Breast epithelium (tissue), 4 donors: Measurements from ENCODE around the gene SHMT1. TPM values are rescaled to one million over a fixed set of nuclear protein-coding genes. Genes with fewer than 3 reads are reported as not detected.

ENCODE experiments used
- DNase-seq, 2 donors: peaks; one replicate each; pipeline ENCODE4 v3.0.0-alpha.2; 2019; ENCODE audit warnings: low spot score in 2 of 2
- H3K27ac ChIP-seq, 2 donors: fragments of 200-600 bp; sonication (generic) in 1 of 2; one replicate each; pipeline ENCODE4 v1.5.1; 2016 to 2019; ENCODE audit warnings: mild to moderate bottlenecking in 1 of 2
- H3K27me3 ChIP-seq, 2 donors: fragments of 200-600 bp; sonication (generic) in 1 of 2; one replicate each; pipeline versions ENCODE4 v1.5.1 to v1.6.0; 2017 to 2019; ENCODE audit warnings: control low read depth in 1 of 2, mild to moderate bottlenecking in 1 of 2
- H3K36me3 ChIP-seq: fragments of 200-600 bp; one replicate; pipeline ENCODE4 v1.5.1; 2019
- H3K4me1 ChIP-seq, 2 donors: fragments of 200-600 bp; sonication (generic); one replicate each; pipeline ENCODE4 v1.5.1; 2016 to 2019; ENCODE audit warnings: control low read depth in 1 of 2
- H3K4me3 ChIP-seq, 3 donors: fragments of 200-600 bp; sonication (generic); 1 replicate in 2 of 3; 2 replicates in 1 of 3; pipeline ENCODE4 v1.5.1; 2016 to 2019; ENCODE audit warnings: mild to moderate bottlenecking in 3 of 3, moderate library complexity in 2 of 3
- H3K9me3 ChIP-seq, 2 donors: fragments of 200-600 bp; sonication (generic) in 1 of 2; one replicate each; pipeline ENCODE4 v1.5.1; 2016 to 2019; ENCODE audit warnings: control low read depth in 1 of 2
- POLR2A ChIP-seq: fragments of 450-650 bp; IDR thresholded peaks from one replicate; pipeline ENCODE4 v1.6.1; 2016; ENCODE audit warnings: antibody characterized with exemption, mild to moderate bottlenecking, moderate library complexity
- POLR2AphosphoS5 ChIP-seq, 3 donors: sonication (generic); formaldehyde crosslinking; IDR thresholded peaks; one replicate each; pipeline ENCODE4 v1.6.1; 2017; ENCODE audit warnings: antibody characterized with exemption in 3 of 3
- intact Hi-C: fragments of 100-400 bp; cut with DNase I; formaldehyde crosslinking; loops from one replicate; pipeline ENCODE4 v1.15.1; 2023; ENCODE audit warnings: low total_unique reads
- total RNA-seq, 3 donors: library from RNA; depleted of rRNA; stranded (reverse); fragments of >200 nt; gene quantifications; one replicate each; pipeline ENCODE4 v1.1.0, GENCODE V29; 2016
- TF ChIP-seq, protein P1 (sequence below), 3 donors: fragments of 450-650 bp; IDR thresholded peaks; one replicate each; pipeline ENCODE4 v1.5.1; 2016 to 2017; ENCODE audit warnings: antibody characterized with exemption in 3 of 3, mild to moderate bottlenecking in 3 of 3, moderate library complexity in 3 of 3

The SHMT1 gene
- total RNA-seq, 3 donors from 2014 or later: 38.3 to 144 (median 47.1) TPM

DNA sequence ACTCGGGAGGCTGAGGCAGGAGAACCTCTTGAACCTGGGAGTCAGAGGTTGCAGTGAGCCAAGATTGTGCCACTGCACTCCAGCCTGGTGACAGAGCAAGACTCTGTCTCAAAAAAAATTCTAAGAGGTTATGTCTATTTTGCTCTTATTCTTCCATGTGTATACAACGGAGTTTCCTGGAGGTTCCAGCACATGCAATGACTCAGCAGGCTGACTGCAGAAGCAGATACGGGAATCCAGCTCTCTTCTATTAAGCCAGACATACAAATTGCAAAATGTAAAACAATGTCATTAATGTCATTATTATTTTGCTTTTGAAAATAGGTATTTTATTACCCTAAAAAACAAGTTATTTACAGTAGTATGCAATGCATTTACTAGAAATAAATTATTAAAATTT, 84.5 kb downstream of the SHMT1 start:
- H3K27me3 ChIP-seq: no peaks in the 10 kb centered on the region
- H3K27ac ChIP-seq: no peak overlapping the region
- H3K9me3 ChIP-seq: no peaks in the 10 kb centered on the region
- no peaks in the 10 kb centered on the region for H3K4me1 ChIP-seq
- no peak for TF ChIP-seq POLR2AphosphoS5 (IDR thresholded peaks at IDR 0.05)
- TF ChIP-seq POLR2A: no peak
- TF ChIP-seq, protein P1, sequence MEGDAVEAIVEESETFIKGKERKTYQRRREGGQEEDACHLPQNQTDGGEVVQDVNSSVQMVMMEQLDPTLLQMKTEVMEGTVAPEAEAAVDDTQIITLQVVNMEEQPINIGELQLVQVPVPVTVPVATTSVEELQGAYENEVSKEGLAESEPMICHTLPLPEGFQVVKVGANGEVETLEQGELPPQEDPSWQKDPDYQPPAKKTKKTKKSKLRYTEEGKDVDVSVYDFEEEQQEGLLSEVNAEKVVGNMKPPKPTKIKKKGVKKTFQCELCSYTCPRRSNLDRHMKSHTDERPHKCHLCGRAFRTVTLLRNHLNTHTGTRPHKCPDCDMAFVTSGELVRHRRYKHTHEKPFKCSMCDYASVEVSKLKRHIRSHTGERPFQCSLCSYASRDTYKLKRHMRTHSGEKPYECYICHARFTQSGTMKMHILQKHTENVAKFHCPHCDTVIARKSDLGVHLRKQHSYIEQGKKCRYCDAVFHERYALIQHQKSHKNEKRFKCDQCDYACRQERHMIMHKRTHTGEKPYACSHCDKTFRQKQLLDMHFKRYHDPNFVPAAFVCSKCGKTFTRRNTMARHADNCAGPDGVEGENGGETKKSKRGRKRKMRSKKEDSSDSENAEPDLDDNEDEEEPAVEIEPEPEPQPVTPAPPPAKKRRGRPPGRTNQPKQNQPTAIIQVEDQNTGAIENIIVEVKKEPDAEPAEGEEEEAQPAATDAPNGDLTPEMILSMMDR (IDR thresholded peaks at IDR 0.05): no peak
- no peak for DNase-seq
- no peak overlapping the region for H3K4me3 ChIP-seq
- intact Hi-C loops: no loop called here
- peaks cover 12% of the 10 kb centered on the region for H3K36me3 ChIP-seq

Other genes starting within 250 kb of the SHMT1 start
- 10 to 100 TPM; 80.0 to 90.0 (median 82.3) TPM for gene ALKBH5, start 179.7 kb downstream of the SHMT1 start, total RNA-seq
- gene LLGL1, start 137.9 kb downstream of the SHMT1 start, total RNA-seq: 10 to 100 TPM; 16.0 to 21.6 (median 18.4) TPM
- gene FLII, start 104.8 kb downstream of the SHMT1 start, total RNA-seq: 100 to 1,000 TPM; 235 to 298 (median 293) TPM
- gene MIEF2, start 102.9 kb downstream of the SHMT1 start, total RNA-seq: 10 to 100 TPM in 2 of 3 donors, 1 to 10 TPM in 1; 9.8 to 29.6 (median 19.0) TPM
- gene TOP3A, start 48.6 kb downstream of the SHMT1 start, total RNA-seq: 10 to 100 TPM; 25.9 to 46.5 (median 30.1) TPM
- 10 to 100 TPM; 16.4 to 20.9 (median 16.8) TPM for gene SMCR8, start 48.3 kb downstream of the SHMT1 start, total RNA-seq
- gene EVPLL, start 14.2 kb upstream of the SHMT1 start, total RNA-seq: under 1 TPM in 2 of 3 donors, not detected in 1; 0.32 to 0.73 TPM
- 1 to 10 TPM in 1 of 3 donors, not detected in 2; 2.0 TPM for gene LGALS9C, start 113.2 kb upstream of the SHMT1 start, total RNA-seq